ENCODE measurements around the gene FAM120A. TPM values are rescaled to one million over a fixed set of nuclear protein-coding genes. Genes with fewer than 3 reads are reported as not detected.

FAM120A gene
- total RNA-seq, 1 donor from 2014 or later, result 93.1 TPM

DNA sequence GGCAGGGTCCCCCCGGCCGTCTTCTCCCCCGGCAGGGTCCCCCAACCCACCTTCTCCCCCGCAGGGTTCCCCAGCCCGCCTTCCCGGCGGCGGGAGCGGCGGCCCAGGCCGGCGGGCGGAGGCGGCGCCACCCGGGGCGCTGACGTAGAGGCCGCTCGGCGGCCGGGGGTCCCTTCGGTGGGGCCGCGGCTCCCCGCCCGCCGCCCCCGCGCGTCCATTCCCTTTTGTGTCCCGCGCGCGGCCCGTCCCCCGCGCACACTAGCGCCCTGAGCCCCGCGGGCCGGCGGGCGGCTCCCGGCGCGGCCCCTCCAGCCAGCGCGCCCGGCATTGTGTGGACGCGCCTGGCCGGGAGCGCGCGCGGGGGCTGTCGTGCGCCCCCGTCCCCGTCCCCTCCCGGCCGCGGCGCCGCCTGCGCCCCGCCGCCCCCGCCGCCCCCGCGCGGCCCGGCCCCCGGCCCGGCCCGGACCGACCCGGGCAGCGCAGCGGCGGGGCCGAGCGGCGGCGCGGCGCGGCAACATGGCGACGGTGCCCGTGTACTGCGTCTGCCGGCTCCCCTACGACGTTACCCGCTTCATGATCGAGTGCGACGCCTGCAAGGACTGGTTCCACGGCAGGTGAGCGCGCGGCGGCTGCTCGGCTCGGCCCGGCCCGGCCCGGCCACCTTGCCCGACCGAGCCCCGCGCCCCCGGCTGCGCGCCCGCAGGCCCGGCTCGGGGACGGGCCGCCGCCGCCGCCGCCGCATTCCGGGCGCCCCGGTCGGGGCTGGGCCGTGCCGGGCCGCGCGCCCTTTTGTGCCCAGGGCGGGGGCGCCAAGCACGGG, 125.0 kb downstream of the FAM120A start, which contains the start of gene PHF2:
TSS of gene PHF2 (plus strand) at position 327 of the 820 bp plus-strand sequence. CDS start at position 517, 190 bp downstream.
- peak; percentile 74 for DNase-seq (ENCODE audit: extremely low spot score, unreplicated experiment)
- H3K27ac Mint-ChIP-seq (ENCODE audit: unreplicated experiment), result peak within 1 kb of the TSS; percentile 90
- no peaks in the 10 kb centered on the region for H3K27me3 Mint-ChIP-seq (ENCODE audit: unreplicated experiment)
- no peaks in the 10 kb centered on the region for H3K36me3 Mint-ChIP-seq (ENCODE audit: unreplicated experiment)
- peaks cover 53% of the 10 kb centered on the region for H3K4me1 Mint-ChIP-seq (ENCODE audit: unreplicated experiment)
- no peaks in the 10 kb centered on the region for H3K9me3 Mint-ChIP-seq (ENCODE audit: unreplicated experiment)
- peak within 1 kb of the TSS; percentile 90 for H3K4me3 Mint-ChIP-seq (ENCODE audit: unreplicated experiment)
- TF ChIP-seq, protein P1, sequence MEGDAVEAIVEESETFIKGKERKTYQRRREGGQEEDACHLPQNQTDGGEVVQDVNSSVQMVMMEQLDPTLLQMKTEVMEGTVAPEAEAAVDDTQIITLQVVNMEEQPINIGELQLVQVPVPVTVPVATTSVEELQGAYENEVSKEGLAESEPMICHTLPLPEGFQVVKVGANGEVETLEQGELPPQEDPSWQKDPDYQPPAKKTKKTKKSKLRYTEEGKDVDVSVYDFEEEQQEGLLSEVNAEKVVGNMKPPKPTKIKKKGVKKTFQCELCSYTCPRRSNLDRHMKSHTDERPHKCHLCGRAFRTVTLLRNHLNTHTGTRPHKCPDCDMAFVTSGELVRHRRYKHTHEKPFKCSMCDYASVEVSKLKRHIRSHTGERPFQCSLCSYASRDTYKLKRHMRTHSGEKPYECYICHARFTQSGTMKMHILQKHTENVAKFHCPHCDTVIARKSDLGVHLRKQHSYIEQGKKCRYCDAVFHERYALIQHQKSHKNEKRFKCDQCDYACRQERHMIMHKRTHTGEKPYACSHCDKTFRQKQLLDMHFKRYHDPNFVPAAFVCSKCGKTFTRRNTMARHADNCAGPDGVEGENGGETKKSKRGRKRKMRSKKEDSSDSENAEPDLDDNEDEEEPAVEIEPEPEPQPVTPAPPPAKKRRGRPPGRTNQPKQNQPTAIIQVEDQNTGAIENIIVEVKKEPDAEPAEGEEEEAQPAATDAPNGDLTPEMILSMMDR (IDR thresholded peaks at IDR 0.05), result no peak

DNA sequence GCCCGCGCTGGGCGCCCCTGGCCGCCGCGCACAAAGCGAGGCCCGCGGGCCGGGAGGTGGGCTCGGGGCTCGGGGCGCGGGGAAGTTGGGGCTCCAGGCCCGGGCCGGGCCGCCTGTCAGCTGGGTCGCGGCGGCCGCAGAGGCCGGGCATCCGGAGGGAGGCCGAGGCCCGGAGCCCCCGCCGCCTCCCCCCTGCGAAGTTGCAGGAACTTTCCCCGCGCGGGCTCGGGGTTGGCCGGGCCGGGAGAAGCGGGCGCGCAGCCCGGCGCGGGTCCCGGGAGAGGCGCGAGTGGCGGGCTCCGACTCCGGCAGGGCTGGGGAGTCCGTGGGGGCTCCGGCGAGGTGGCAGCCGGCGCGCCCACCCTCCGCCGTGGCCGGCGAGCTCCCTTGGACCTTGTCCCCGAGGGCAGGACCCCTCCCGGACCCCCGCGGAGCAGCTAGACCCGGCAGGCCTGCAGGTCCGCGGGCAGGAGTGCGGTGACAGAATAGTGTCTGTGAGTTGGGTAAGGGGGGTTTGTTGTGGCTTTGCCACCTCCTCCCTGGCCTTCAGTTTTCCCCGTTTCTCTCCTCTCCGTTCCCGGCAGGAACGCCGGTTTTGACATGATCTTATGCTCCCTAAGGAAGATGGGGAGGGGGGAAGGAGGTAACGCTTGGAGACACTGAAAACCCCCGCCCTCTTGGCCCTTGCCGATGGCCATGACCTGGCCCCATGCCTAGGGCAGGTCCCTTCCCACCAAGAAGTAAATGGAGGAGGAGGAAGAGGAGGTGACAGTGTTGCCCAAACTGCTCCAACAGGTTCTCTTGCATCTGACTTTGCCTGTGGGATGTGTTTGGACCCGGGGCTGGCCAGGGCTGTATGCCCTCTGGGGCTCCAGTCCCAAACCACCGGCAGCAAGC, 125.8 kb downstream of the FAM120A start:
- Mint-ChIP-seq H3K9me3 (ENCODE audit: unreplicated experiment) (no peaks in the 10 kb centered on the region), H3K4me1 (ENCODE audit: unreplicated experiment) (peaks cover 61% of the 10 kb centered on the region), H3K4me3 (ENCODE audit: unreplicated experiment) (peak overlapping the region; percentile 81)

DNA sequence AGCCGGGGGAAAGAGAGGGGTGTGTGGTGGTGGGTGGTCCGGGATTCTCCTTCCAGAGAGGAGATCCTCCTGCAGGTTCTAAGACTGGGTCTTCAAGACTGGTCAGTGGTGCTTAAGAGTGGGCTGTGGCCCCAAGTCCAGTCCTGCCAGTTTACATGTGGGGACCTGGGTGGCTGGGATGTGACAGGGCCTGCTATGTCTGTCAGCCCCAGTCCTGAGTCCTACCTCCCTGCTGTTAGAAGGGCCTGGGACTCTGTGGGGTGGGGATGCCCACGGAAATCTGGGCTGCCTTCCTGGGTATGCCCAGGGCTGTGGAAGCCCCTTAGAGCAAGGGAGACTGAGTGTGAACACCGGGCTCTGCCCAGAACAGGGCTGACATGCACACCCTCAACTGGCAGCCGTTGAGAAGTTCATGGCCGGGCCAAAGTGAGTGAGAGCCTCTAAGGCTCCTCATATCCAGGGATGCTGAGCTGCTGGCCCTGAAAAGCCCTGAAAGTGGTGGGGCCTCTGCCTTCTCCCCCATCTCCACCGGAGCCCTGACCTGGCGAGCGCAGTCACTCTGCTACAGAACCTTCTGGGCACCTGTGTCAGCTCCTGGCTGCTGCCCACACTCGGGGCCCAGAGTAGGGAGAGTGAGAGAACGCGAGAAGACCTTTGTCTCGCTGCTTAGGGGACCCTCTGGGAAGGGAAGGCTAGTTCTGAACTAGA, 126.6 kb downstream of the FAM120A start:
- H3K27ac Mint-ChIP-seq (ENCODE audit: unreplicated experiment), result peak overlapping the region; percentile 81
- H3K36me3 Mint-ChIP-seq (ENCODE audit: unreplicated experiment), result no peaks in the 10 kb centered on the region
- peak overlapping the region; percentile 81 for H3K4me3 Mint-ChIP-seq (ENCODE audit: unreplicated experiment)
- no peaks in the 10 kb centered on the region for H3K9me3 Mint-ChIP-seq (ENCODE audit: unreplicated experiment)
- TF ChIP-seq, protein P1 (IDR thresholded peaks at IDR 0.05), result no peak
- no peaks in the 10 kb centered on the region for H3K27me3 Mint-ChIP-seq (ENCODE audit: unreplicated experiment)
- peak; percentile 78 for DNase-seq (ENCODE audit: extremely low spot score, unreplicated experiment)
- H3K4me1 Mint-ChIP-seq (ENCODE audit: unreplicated experiment), result peaks cover 69% of the 10 kb centered on the region

More for the DNA sequence above, 125.8 kb downstream of the FAM120A start:
- Mint-ChIP-seq H3K27ac (ENCODE audit: unreplicated experiment) (peak overlapping the region; percentile 81), H3K27me3 (ENCODE audit: unreplicated experiment) (no peaks in the 10 kb centered on the region), H3K36me3 (ENCODE audit: unreplicated experiment) (no peaks in the 10 kb centered on the region)
- TF ChIP-seq, protein P1 (IDR thresholded peaks at IDR 0.05), result no peak
- DNase-seq (ENCODE audit: extremely low spot score, unreplicated experiment), result peak; percentile 84

DNA sequence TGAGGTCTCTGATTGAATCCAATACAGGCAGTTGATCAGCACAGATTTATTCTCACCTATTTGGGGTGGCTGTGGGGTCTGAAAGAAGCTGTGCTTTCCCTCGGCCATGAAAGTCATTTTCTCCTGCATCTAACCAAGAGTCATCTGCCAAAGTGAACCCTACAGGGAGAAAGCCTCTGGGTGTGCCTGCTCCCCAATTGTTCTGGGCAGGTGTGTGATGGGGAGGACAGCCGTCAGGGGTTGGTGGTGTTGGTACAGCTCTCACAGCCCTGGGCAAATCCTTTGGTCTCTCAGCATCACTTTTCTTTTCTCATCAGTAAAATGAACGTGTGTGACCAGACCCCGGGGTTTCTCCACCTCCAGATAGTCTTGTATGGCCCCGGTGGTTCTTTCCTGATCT, 127.4 kb downstream of the FAM120A start:
- no peak overlapping the region for H3K4me3 Mint-ChIP-seq (ENCODE audit: unreplicated experiment)
- H3K4me1 Mint-ChIP-seq (ENCODE audit: unreplicated experiment), result peaks cover 67% of the 10 kb centered on the region
- no peaks in the 10 kb centered on the region for H3K9me3 Mint-ChIP-seq (ENCODE audit: unreplicated experiment)

More for the DNA sequence above, 127.4 kb downstream of the FAM120A start:
- Mint-ChIP-seq H3K27ac (ENCODE audit: unreplicated experiment) (peak overlapping the region; percentile 34), H3K36me3 (ENCODE audit: unreplicated experiment) (no peaks in the 10 kb centered on the region), H3K27me3 (ENCODE audit: unreplicated experiment) (no peaks in the 10 kb centered on the region)
- TF ChIP-seq, protein P1 (IDR thresholded peaks at IDR 0.05), result no peak
- DNase-seq (ENCODE audit: extremely low spot score, unreplicated experiment), result no peak
